GM23338 (cell line): ENCODE results near the gene MAP4K3. TPM values are rescaled to one million over a fixed set of nuclear protein-coding genes. Genes with fewer than 3 reads are reported as not detected.

Source experiments
- ATAC-seq: fragments of 200-7000 bp; cut with Tn5 transposase; 3 replicates; pipeline ENCODE4 v1.9.1; 2020
- DNase-seq: peaks from one replicate; pipeline ENCODE4 v3.0.0-alpha.2; 2015; ENCODE audit warnings: low spot score
- H2AFZ ChIP-seq: fragments of 200-600 bp; sonication (generic); 2 replicates; pipeline ENCODE4 v1.8.0; 2016; ENCODE audit warnings: antibody characterized with exemption, mild to moderate bottlenecking, moderate library complexity
- H3F3A ChIP-seq: fragments of 200-600 bp; sonication (generic); replicated peaks from 2 replicates; pipeline ENCODE4 v1.8.0; 2017; ENCODE audit warnings: antibody characterized with exemption, mixed run types, low read depth
- H3K27ac ChIP-seq: fragments of 200-600 bp; sonication (generic); 2 replicates; pipeline ENCODE4 v1.6.1; 2016; ENCODE audit warnings: low read depth
- H3K27me3 ChIP-seq: fragments of 200-600 bp; sonication (generic); 2 replicates; pipeline ENCODE4 v1.8.0; 2016; ENCODE audit warnings: mild to moderate bottlenecking, mixed run types, moderate library complexity; ENCODE audit not compliant: insufficient read depth
- H3K36me3 ChIP-seq: fragments of 200-600 bp; sonication (generic); 2 replicates; pipeline ENCODE4 v1.8.0; 2016; ENCODE audit warnings: mild to moderate bottlenecking; ENCODE audit not compliant: insufficient read depth
- H3K4me1 ChIP-seq: fragments of 200-600 bp; sonication (generic); 2 replicates; pipeline ENCODE4 v1.8.0; 2016; ENCODE audit warnings: mild to moderate bottlenecking, moderate library complexity; ENCODE audit not compliant: insufficient read depth
- H3K4me2 ChIP-seq: fragments of 200-600 bp; sonication (generic); 2 replicates; pipeline ENCODE4 v1.7.1; 2017; ENCODE audit warnings: mixed run types
- H3K4me3 ChIP-seq: fragments of 200-600 bp; sonication (generic); 2 replicates; pipeline ENCODE4 v1.6.1; 2016; ENCODE audit warnings: mixed run types
- H3K79me2 ChIP-seq: fragments of 200-600 bp; sonication (generic); replicated peaks from 2 replicates; pipeline ENCODE4 v1.8.0; 2017; ENCODE audit warnings: mild to moderate bottlenecking; ENCODE audit not compliant: insufficient read depth
- H3K9me2 ChIP-seq: fragments of 200-600 bp; sonication (generic); 2 replicates; pipeline ENCODE4 v1.8.0; 2017; ENCODE audit not compliant: insufficient read depth
- H4K20me1 ChIP-seq: fragments of 200-600 bp; sonication (generic); replicated peaks from 2 replicates; pipeline ENCODE4 v1.8.0; 2017; ENCODE audit warnings: mild to moderate bottlenecking; ENCODE audit not compliant: insufficient read depth
- H3K27ac Mint-ChIP-seq: 2 replicates; pipeline ENCODE4 v1.8.0; 2020; ENCODE audit warnings: inconsistent platforms, mild to moderate bottlenecking, moderate library complexity, mixed read lengths
- H3K27me3 Mint-ChIP-seq: 3 replicates; pipeline ENCODE4 v1.8.0; 2022; ENCODE audit warnings: low read depth, mild to moderate bottlenecking, moderate library complexity, mixed read lengths, inconsistent platforms; ENCODE audit not compliant: insufficient read depth, poor library complexity
- H3K36me3 Mint-ChIP-seq: 3 replicates; pipeline ENCODE4 v1.8.0; 2021; ENCODE audit warnings: low read depth, mild to moderate bottlenecking, inconsistent platforms, moderate library complexity, mixed read lengths
- H3K4me1 Mint-ChIP-seq: 3 replicates; pipeline ENCODE4 v1.8.0; 2020; ENCODE audit warnings: mild to moderate bottlenecking, inconsistent platforms, mixed read lengths
- H3K4me3 Mint-ChIP-seq: 3 replicates; pipeline ENCODE4 v1.8.0; 2021; ENCODE audit warnings: moderate library complexity, mild to moderate bottlenecking, inconsistent platforms, mixed read lengths
- H3K9me3 Mint-ChIP-seq: 3 replicates; pipeline ENCODE4 v1.8.0; 2020; ENCODE audit warnings: moderate library complexity, mild to moderate bottlenecking, inconsistent platforms, mixed read lengths
- CREB1 ChIP-seq: fragments of 250-450 bp; sonication (Bioruptor Pico); IDR thresholded peaks from 2 replicates; pipeline ENCODE4 v1.5.0; 2020; ENCODE audit warnings: low read depth, mild to moderate bottlenecking, moderate library complexity
- EZH2 ChIP-seq: fragments of 200-600 bp; sonication (generic); IDR thresholded peaks from one replicate; pipeline ENCODE4 v1.8.0; 2017; ENCODE audit warnings: antibody characterized with exemption, mild to moderate bottlenecking, low read depth; ENCODE audit not compliant: unreplicated experiment
- NANOG ChIP-seq: IDR thresholded peaks from 2 replicates; pipeline ENCODE4 v1.6.1; 2016; ENCODE audit warnings: antibody characterized with exemption, borderline replicate concordance
- POLR2AphosphoS5 ChIP-seq: IDR thresholded peaks from 2 replicates; pipeline ENCODE4 v1.6.1; 2016; ENCODE audit warnings: antibody characterized with exemption, low read depth
- STAT1 ChIP-seq: IDR thresholded peaks from one replicate; pipeline ENCODE4 v1.6.1; 2016; ENCODE audit warnings: antibody characterized with exemption; ENCODE audit not compliant: unreplicated experiment
- ZNF114 ChIP-seq: fragments of 250-450 bp; sonication (Bioruptor Pico); IDR thresholded peaks from 2 replicates; pipeline ENCODE4 v1.5.0; 2020; ENCODE audit warnings: mild to moderate bottlenecking, moderate library complexity
- polyA plus RNA-seq: library from polyadenylated mRNA; unstranded; fragments of >200 nt; fragmentation: Nextera tagmentation; extraction: Ambion mirVana; gene quantifications from 2 replicates; pipeline ENCODE4 v1.2.1, GENCODE V29; 2016
- total RNA-seq: library from RNA; depleted of rRNA; stranded (reverse); fragments of >200 nt; shearing (Covaris generic); gene quantifications from 2 replicates; pipeline ENCODE4 v1.2.3, GENCODE V29; 2014
- TF ChIP-seq, protein P1 (sequence below): fragments of 250-450 bp; sonication (Bioruptor Pico); IDR thresholded peaks from 2 replicates; pipeline ENCODE4 v1.5.0; 2020; ENCODE audit warnings: mild to moderate bottlenecking, moderate library complexity

The MAP4K3 gene
- total and polyA plus RNA-seq, 2 experiments from 2014 or later = 33.0 to 90.7 TPM

- Mint-ChIP-seq H3K4me3 (no peak overlapping the region), H3K4me1 (no peaks in the 10 kb centered on the region), H3K27ac (no peak overlapping the region), H3K36me3 (peaks cover 62% of the 10 kb centered on the region), H3K27me3 (peaks cover 2% of the 10 kb centered on the region), H3K9me3 (peaks cover 9% of the 10 kb centered on the region)
- DNase-seq = no peak
- H4K20me1 ChIP-seq = no peaks in the 10 kb centered on the region
- H2AFZ ChIP-seq = no peak overlapping the region
- no peak overlapping the region for H3K4me3 ChIP-seq
- H3K79me2 ChIP-seq = no peaks in the 10 kb centered on the region
- no peak overlapping the region for H3K4me2 ChIP-seq
- H3K36me3 ChIP-seq = peaks cover 30% of the 10 kb centered on the region
- H3K27me3 ChIP-seq = no peaks in the 10 kb centered on the region
- ATAC-seq = no peak
- H3F3A ChIP-seq = no peaks in the 10 kb centered on the region
- TF ChIP-seq EZH2 = no peak
- no peak for TF ChIP-seq STAT1
- no peaks in the 10 kb centered on the region for H3K4me1 ChIP-seq
- no peaks in the 10 kb centered on the region for H3K9me2 ChIP-seq
- H3K27ac ChIP-seq = no peak overlapping the region
These were observed 181.0 kb downstream of the MAP4K3 start for GRCh38 chr2:39256040-39256439.

DNA sequence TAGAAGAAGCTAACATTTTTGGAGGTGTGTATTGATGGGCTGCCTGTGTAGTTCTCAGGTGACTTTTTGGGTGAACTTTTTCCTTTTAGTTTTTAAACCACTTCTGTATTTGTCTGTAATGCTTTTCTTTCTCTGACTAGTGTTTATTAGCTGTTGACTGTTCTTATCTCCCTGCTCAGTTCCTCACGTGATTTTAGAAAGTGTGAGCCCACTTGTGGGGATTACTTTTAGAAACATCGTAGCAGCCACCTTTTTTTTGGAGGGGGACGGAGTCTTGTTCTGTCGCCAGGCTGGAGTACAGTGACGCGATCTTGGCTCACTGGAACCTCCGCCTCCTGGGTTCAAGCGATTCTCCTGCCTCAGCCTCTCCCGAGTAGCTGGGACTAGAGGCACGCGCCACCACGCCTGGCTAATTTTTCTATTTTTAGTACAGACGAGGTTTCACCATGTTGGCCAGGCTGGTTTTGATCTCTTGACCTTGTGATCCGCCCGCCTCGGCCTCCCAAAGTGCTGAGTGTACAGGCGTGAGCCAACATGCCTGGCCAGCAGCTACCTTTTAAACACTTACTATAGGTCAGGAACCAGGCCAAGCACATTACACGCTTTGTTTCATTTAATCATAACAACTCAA is 184.1 kb downstream of the MAP4K3 start:
- Mint-ChIP-seq H3K36me3 (peaks cover 57% of the 10 kb centered on the region), H3K9me3 (peaks cover 17% of the 10 kb centered on the region), H3K27ac (no peak overlapping the region), H3K27me3 (no peaks in the 10 kb centered on the region), H3K4me3 (no peak overlapping the region), H3K4me1 (no peaks in the 10 kb centered on the region)
- no peaks in the 10 kb centered on the region for H4K20me1 ChIP-seq
- H3K27me3 ChIP-seq = no peaks in the 10 kb centered on the region
- no peak overlapping the region for H3K27ac ChIP-seq
- no peaks in the 10 kb centered on the region for H3K79me2 ChIP-seq
- peaks cover 35% of the 10 kb centered on the region for H3K36me3 ChIP-seq
- no peaks in the 10 kb centered on the region for H3K4me1 ChIP-seq
- H2AFZ ChIP-seq = no peak overlapping the region
- H3K9me2 ChIP-seq = no peaks in the 10 kb centered on the region
- no peak for ATAC-seq
- DNase-seq = no peak
- TF ChIP-seq ZNF114 (CRISPR knock-in tag) = no peak
- TF ChIP-seq STAT1 = no peak
- no peak for TF ChIP-seq NANOG
- no peak for TF ChIP-seq CREB1 (CRISPR knock-in tag)
- no peak overlapping the region for H3K4me3 ChIP-seq
- H3F3A ChIP-seq = no peaks in the 10 kb centered on the region; the same call in 1 of the 2 replicates
- no peak overlapping the region for H3K4me2 ChIP-seq

- 0 out of 2 replicates have a peak, but pooled peaks cover under 1% of the 10 kb centered on the region for H3K4me1 ChIP-seq
- H3K9me2 ChIP-seq = no peaks in the 10 kb centered on the region
- no peaks in the 10 kb centered on the region for H3K79me2 ChIP-seq
- Mint-ChIP-seq H3K27ac (no peak overlapping the region), H3K36me3 (peaks cover 34% of the 10 kb centered on the region), H3K27me3 (peaks cover 1% of the 10 kb centered on the region), H3K4me1 (peaks cover under 1% of the 10 kb centered on the region; the same call in 2 of the 3 replicates), H3K9me3 (peaks cover 36% of the 10 kb centered on the region), H3K4me3 (no peak overlapping the region)
- H3K27me3 ChIP-seq = no peaks in the 10 kb centered on the region
- peak overlapping the region; percentile 34; the same call in 1 of the 2 replicates for H3K27ac ChIP-seq
- H3K4me3 ChIP-seq = no peak overlapping the region
- H3K36me3 ChIP-seq = peaks cover 25% of the 10 kb centered on the region
- ATAC-seq (no peak), DNase-seq (no peak)
- no peak overlapping the region for H3K4me2 ChIP-seq
- H2AFZ ChIP-seq = no peak overlapping the region
- H3F3A ChIP-seq = peaks cover 6% of the 10 kb centered on the region; the same call in 1 of the 2 replicates
- no peaks in the 10 kb centered on the region for H4K20me1 ChIP-seq
- TF ChIP-seq, protein P1, sequence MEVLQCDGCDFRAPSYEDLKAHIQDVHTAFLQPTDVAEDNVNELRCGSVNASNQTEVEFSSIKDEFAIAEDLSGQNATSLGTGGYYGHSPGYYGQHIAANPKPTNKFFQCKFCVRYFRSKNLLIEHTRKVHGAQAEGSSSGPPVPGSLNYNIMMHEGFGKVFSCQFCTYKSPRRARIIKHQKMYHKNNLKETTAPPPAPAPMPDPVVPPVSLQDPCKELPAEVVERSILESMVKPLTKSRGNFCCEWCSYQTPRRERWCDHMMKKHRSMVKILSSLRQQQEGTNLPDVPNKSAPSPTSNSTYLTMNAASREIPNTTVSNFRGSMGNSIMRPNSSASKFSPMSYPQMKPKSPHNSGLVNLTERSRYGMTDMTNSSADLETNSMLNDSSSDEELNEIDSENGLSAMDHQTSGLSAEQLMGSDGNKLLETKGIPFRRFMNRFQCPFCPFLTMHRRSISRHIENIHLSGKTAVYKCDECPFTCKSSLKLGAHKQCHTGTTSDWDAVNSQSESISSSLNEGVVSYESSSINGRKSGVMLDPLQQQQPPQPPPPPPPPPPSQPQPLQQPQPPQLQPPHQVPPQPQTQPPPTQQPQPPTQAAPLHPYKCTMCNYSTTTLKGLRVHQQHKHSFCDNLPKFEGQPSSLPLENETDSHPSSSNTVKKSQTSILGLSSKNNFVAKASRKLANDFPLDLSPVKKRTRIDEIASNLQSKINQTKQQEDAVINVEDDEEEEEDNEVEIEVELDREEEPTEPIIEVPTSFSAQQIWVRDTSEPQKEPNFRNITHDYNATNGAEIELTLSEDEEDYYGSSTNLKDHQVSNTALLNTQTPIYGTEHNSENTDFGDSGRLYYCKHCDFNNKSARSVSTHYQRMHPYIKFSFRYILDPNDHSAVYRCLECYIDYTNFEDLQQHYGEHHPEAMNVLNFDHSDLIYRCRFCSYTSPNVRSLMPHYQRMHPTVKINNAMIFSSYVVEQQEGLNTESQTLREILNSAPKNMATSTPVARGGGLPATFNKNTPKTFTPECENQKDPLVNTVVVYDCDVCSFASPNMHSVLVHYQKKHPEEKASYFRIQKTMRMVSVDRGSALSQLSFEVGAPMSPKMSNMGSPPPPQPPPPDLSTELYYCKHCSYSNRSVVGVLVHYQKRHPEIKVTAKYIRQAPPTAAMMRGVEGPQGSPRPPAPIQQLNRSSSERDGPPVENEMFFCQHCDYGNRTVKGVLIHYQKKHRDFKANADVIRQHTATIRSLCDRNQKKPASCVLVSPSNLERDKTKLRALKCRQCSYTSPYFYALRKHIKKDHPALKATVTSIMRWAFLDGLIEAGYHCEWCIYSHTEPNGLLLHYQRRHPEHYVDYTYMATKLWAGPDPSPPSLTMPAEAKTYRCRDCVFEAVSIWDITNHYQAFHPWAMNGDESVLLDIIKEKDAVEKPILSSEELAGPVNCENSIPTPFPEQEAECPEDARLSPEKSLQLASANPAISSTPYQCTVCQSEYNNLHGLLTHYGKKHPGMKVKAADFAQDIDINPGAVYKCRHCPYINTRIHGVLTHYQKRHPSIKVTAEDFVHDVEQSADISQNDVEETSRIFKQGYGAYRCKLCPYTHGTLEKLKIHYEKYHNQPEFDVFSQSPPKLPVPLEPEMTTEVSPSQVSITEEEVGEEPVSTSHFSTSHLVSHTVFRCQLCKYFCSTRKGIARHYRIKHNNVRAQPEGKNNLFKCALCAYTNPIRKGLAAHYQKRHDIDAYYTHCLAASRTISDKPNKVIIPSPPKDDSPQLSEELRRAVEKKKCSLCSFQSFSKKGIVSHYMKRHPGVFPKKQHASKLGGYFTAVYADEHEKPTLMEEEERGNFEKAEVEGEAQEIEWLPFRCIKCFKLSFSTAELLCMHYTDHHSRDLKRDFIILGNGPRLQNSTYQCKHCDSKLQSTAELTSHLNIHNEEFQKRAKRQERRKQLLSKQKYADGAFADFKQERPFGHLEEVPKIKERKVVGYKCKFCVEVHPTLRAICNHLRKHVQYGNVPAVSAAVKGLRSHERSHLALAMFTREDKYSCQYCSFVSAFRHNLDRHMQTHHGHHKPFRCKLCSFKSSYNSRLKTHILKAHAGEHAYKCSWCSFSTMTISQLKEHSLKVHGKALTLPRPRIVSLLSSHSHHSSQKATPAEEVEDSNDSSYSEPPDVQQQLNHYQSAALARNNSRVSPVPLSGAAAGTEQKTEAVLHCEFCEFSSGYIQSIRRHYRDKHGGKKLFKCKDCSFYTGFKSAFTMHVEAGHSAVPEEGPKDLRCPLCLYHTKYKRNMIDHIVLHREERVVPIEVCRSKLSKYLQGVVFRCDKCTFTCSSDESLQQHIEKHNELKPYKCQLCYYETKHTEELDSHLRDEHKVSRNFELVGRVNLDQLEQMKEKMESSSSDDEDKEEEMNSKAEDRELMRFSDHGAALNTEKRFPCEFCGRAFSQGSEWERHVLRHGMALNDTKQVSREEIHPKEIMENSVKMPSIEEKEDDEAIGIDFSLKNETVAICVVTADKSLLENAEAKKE (CRISPR knock-in tag) = no peak
- TF ChIP-seq STAT1 (no peak), NANOG (no peak), POLR2AphosphoS5 (no peak), CREB1 (CRISPR knock-in tag) (no peak)
These were observed 189.5 kb downstream of the MAP4K3 start for GRCh38 chr2:39247512-39248043.
